Activated T-cell treated with anti-CD3 and anti-CD28 coated beads for 1 hour (primary cell): Measurements from ENCODE around the gene ITIH1.
A peak's percentile ranks its signal among the peaks of the same experiment; 100 is the strongest.
"Not testable (repeated sequence)": the region's sequence is repeated elsewhere in the genome, so short reads cannot be mapped to it uniquely, and the experiment has no call there.

Source experiments
- DNase-seq: peaks from one replicate; pipeline ENCODE4 v3.0.0-alpha.2; 2020; ENCODE audit warnings: low read depth

ITIH1 gene, protein sequence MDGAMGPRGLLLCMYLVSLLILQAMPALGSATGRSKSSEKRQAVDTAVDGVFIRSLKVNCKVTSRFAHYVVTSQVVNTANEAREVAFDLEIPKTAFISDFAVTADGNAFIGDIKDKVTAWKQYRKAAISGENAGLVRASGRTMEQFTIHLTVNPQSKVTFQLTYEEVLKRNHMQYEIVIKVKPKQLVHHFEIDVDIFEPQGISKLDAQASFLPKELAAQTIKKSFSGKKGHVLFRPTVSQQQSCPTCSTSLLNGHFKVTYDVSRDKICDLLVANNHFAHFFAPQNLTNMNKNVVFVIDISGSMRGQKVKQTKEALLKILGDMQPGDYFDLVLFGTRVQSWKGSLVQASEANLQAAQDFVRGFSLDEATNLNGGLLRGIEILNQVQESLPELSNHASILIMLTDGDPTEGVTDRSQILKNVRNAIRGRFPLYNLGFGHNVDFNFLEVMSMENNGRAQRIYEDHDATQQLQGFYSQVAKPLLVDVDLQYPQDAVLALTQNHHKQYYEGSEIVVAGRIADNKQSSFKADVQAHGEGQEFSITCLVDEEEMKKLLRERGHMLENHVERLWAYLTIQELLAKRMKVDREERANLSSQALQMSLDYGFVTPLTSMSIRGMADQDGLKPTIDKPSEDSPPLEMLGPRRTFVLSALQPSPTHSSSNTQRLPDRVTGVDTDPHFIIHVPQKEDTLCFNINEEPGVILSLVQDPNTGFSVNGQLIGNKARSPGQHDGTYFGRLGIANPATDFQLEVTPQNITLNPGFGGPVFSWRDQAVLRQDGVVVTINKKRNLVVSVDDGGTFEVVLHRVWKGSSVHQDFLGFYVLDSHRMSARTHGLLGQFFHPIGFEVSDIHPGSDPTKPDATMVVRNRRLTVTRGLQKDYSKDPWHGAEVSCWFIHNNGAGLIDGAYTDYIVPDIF

DNA sequence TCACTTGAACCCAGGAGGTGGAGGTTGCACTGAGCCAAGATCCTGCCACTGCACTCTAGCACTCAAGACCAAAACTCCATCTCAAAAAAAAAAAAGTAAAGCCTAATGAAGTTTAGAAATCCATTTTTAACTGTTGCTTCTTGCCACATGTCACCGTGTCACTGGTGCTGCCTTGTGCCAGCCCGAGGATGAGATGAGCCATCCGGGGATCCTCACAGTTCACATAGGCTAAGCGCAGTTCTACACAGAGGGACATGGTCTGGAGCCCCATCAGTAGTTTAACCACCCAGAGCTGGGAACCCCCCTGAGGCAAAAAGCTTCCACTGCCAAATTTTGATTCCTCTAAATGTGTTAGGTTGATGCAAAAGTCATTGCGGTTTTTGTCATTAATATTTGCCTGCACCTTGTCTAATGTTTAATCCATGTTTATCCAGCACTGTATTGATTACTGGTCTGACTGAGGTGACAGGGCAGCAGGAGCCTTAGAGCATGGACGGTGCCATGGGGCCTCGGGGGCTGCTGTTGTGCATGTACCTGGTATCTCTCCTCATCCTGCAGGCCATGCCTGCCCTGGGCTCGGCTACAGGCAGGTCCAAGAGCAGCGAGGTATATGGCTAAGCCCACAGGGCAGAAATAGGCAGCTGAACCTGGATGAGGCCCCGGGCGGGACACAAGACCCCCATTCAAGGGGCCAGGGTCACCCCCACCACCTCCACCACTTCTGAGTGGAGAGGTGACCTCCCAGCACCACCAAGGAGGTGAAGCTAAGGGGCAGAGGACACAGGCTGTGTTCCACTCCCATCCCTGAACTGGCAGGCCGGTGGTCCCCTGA, at the start of gene ITIH1:
TSS of gene ITIH1 (plus strand) at position 473 of the 832 bp plus-strand sequence. CDS start at position 490, 17 bp downstream.
- no peak for DNase-seq

GRCh38 chr3:52728753-52729152, 48.6 kb upstream of the ITIH1 start:
- not testable (repeated sequence) for DNase-seq

GRCh38 chr3:52730681-52731080, 46.7 kb upstream of the ITIH1 start:
- DNase-seq, result no peak

- no peak for DNase-seq
Observed at GRCh38 chr3:52731590-52731989, 45.8 kb upstream of the ITIH1 start.

DNA sequence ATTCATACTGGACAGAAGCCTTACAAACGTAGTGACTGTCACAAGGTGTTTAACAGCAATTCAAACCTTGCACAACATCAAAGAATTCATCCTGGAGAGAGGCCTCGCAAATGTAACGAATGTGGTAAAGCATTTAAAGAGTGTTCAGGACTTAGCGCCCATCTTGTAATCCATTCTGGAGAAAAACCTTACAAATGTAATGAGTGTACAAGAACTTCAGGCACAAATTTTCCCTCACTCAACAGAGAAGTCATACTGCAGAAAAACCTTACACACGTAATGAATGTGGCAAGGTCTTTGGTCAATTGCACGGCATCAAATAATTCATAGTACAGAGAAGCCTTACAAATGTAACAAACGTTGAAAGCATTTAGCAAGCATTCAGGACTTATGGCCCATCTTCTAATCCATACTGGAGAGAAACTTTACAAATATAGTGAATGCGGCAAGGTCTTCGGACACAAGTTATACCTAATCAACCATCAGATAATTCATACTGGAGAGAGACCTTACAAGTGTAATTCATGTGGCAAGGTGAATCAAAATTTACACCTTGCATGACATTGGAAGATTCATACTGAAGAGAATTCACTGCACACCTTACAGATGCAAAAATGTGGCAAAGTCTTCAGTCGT, 44.0 kb upstream of the ITIH1 start:
- DNase-seq, result no peak

GRCh38 chr3:52739730-52740129, 37.7 kb upstream of the ITIH1 start:
- no peak for DNase-seq

GRCh38 chr3:52742418-52743041, 34.9 kb upstream of the ITIH1 start:
- DNase-seq, result no peak

DNA sequence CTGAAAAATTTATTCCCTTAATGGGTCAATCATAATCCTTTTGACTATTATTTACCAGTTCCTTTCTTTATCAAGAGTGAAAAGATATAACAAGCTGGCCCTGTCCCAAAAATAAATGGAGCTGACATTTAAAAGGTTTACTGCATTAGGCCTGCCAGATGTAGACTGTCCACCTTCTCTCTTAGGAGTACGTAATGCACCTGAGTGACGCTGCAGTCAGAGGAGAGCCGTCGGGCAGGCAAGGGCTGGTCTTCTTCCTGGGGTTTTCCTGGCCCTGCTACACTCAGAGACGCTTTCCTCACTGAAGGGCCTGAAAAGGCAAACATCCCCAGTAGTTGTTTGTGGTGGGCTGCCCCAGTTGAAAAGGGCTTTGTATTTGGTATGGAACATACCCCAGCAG, 34.2 kb upstream of the ITIH1 start:
- no peak for DNase-seq

- no peak for DNase-seq
Observed at GRCh38 chr3:52743721-52744120, 33.7 kb upstream of the ITIH1 start.

DNA sequence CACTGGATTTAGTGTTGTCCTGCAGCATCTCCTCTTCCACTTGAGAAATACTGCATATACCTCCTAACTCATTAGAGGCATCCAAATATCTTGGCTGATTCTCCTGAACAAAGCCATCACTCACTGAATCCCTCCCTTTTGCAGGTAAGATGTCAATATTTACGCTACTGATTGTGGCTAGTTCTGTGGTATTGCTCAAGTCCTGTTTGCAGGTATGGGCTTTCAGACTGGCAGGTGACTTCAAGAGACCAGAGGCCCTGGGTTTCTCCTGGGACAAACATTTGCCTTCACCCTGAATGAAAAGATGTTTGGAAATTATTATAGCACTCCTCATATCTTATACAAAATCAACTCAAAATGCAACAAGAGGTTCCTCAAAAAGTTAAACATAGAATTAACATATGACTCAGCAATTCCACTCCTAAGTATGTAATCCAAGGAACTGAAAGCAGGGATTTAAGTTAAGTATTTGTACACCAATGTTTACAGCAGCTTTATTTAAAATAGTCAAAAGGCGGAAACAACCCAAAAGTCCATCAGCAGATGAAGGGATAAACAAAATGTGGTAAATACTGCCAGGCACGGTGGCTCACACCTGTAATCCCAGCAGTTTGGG, 25.2 kb upstream of the ITIH1 start:
- DNase-seq, result no peak

DNA sequence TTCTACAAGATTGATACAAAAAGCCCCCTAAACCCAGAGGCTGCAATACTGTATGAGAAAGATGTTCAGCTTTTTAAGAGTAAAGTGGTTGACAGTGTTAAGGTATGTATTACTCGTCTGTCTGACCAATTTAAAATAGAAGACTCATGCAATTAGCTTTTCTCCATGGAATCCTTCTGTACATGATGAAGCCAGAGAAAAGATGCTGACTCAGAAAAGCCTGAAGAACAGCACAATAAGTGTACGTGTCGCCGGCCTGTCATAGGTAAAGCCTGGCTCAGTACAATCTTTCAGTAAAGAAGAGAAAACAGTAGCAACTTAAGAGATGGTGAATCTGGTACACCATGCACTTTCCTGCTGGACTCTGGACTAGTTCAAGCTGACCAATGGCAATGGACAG, 23.0 kb upstream of the ITIH1 start:
- DNase-seq, result no peak

DNA sequence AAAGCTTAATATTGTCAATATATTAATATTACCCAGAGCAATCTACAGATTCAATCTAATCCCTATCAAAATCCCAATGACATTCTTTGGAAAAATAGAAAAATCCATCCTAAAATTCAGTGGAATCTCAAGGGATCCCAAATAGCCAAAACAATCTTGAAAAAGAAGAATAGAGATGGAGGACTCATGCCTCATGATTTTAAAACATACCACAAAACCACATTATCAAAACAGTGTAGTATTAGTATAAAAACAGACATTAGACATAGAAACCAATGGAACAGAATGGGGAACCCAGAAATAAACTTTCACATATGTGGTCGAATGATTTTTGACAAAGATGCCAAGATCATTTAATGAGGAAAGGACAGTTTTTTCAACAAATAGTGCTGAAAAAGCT, 21.3 kb upstream of the ITIH1 start:
- DNase-seq, result no peak

DNA sequence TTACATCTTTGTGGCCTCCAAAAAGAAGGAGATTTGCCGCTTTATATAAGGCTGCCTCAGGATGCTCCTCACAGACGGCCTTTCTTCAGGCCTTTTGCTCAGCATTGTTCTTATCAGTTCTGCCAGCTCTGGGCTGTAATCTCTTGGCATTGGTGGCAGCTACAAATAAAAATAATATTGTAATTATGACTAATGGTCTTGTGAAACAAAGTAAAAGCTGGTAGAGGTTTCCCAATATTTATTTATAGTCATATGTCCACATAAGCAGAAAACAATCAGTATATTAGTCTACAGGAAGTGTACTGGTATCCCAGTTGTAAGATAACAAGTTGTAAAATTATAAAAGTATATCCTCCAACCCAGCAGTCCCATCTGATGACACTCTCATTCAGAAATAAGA, 13.9 kb upstream of the ITIH1 start:
- DNase-seq, result no peak

DNA sequence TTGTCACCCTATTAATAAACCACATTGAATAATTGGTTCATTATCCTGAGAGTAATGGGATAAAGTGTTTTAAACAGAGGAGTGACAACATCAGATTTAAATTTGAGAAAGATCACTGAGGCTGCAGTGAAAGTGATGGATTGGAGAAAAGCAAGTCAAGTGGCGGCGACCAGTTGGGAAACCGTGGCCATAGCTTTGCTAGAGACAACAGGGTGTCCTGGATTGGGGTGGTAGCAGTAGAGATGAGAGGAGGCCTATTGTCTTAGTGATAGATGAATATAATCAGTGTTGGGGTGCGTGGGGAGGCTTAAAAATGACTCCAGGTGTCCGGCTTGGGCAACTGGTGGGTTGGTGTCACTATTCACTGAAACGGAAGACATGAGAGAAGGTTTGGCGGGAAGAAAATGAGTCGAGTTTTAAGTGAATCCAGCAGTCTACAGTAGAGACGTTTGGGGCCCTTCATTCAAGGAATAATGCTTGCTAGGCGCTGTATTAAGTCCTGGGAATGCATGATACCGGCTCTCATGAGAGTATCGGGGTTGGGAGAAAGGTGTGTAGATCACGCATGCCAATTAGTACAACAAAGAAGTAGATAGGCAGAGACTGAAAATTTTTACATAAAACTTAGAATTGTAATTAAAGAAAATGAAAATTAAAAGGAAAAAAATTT, 7.5 kb upstream of the ITIH1 start:
- DNase-seq, result no peak

- peak; percentile 78 for DNase-seq
Observed at GRCh38 chr3:52770496-52771333, 6.7 kb upstream of the ITIH1 start, which contains the start of gene NEK4. TSS of gene NEK4 (minus strand) at chr3:52770940. CDS start at chr3:52770746, 194 bp downstream.

- DNase-seq, result no peak
Observed at GRCh38 chr3:52771334-52771681, 6.1 kb upstream of the ITIH1 start.

DNA sequence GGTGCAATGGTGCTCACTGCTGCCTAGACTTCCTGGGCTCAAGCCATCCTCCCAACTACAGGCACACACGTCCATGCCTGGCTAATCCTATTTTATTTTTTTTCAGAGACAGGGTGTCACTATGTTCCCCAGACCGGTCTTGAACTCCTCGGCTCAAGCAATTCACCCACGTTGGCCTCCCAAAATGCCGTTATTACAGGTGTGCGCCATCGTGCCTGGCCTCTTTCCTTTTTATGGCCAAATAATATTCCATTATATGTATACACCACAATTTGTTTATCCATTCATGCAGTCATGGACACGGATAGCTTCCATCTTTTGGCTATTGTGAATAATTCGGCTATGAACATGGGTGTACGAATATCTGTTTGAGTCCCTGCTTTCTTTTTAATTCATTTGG, 5.7 kb upstream of the ITIH1 start:
- DNase-seq, result no peak

DNA sequence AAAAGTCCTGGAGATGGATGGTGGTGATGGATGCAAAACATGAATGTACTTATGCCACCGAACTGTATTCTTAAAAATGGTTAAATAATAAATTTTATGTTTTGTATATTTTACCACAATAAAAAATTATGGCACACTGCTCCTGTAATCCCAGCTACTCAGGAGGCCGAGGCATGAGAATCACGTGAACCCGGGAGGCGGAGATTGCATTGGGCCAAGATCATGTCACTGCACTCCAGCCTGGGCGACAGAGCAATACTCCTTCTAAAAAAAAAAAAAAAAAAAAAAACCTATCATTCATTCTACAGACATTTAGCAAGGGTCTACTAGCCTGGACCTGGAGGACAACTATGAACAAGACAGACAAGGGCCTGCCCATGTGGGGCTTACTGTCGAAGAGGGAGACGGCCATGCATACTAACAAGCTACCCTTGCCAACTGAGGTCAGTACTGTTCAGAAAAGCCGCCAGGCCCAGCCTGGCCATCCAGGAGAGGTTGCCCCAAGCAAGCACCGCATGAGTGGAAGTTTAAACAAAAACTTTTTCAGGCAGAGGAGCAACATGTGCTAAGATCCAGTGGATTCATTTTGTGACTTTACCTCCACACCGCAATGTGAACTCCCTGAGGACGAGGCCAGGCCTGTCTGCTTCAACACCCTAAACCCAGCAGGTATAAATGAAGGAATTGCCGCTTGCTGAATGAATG, 3.9 kb upstream of the ITIH1 start:
- no peak for DNase-seq
